ENCODE results near the gene RGL4.

- TF ChIP-seq TBP (IDR thresholded peaks at IDR 0.05; ENCODE audit: low read depth, low read length) (no peak), CTCF (IDR thresholded peaks at IDR 0.05; ENCODE audit: control extremely low read depth in 1 of 3, insufficient read depth in 1 of 3, low read depth in 1 of 3, low read length in 3 of 3) (no peak), RNF2 (IDR thresholded peaks at IDR 0.05; ENCODE audit: borderline replicate concordance, low read depth, low read length, missing control alignments, poor library complexity, severe bottlenecking) (no peak), EP300 (IDR thresholded peaks at IDR 0.05; ENCODE audit: borderline replicate concordance in 1 of 2, low read depth in 2 of 2, low read length in 2 of 2) (no peak), JUN (IDR thresholded peaks at IDR 0.05; ENCODE audit: low read depth, low read length) (no peak)
These were observed 13.2 kb upstream of the RGL4 start for GRCh38 chr22:23677701-23677995.

Measured in H1 (cell line).